GM10847 (cell line): ENCODE measurements around the gene FMN1.

ENCODE experiments used
- POLR2A ChIP-seq: IDR thresholded peaks from 2 replicates; pipeline ENCODE4 v1.6.1; 2011; ENCODE audit not compliant: insufficient read length; ENCODE audit errors: extremely low read depth

The FMN1 gene

DNA sequence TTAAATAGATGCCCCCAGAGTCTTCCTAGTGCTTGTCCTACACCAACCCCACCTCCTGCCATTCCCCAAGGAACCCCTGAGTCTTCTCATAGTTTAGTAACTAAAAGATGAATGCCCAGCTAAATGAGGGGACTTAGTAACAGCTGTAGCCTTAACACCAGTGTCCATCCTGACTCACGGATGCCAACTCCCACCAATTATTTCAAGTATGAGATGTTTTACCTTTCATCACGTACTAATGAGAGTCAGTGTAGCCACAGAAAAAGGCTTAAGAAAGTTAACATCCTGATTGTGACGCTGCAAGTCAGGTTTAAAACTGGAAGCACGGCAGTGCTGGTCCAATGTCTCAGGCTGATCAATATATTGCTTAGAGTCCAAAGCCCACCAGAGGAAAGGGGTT lies 109.9 kb downstream of the FMN1 start:
- no peak for TF ChIP-seq POLR2A

DNA sequence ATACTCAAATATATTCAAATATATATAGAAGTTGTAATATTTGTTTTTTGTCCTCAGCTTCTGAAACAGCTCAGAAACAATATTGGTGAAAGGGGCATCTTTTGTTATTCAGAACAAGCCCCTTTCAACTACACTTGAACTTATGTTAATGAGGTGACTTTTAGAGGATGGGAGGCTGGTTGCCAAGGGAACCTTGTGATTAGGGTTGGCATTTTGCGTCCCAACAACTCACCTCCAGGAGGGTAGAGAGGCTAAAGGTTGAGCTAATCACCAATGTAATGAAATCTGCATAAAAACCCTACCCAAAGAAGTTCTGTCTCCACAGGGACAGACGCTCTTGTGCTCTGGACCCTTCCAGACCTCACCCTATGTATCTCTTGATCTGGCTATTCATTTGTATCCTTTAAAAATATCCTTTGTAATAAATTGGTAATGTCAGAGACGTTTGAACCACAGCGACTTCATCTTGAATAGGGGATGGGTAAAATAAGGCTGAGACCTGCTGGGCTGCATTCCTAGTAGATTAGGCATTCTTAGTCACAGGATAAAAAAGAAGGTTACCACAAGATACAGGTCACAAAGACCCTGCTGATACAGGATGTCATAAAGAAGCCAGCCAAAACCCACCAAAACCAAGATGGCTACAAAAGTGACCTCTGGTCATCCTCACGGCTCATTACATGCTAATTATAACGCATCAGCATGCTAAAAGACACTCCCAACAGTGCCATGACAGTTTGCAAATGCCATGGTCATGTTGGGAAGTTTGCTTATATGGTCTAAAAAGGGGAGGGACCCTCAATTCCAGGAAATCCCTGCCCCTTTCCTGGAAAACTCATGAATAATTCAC lies 111.1 kb downstream of the FMN1 start:
- no peak for TF ChIP-seq POLR2A

DNA sequence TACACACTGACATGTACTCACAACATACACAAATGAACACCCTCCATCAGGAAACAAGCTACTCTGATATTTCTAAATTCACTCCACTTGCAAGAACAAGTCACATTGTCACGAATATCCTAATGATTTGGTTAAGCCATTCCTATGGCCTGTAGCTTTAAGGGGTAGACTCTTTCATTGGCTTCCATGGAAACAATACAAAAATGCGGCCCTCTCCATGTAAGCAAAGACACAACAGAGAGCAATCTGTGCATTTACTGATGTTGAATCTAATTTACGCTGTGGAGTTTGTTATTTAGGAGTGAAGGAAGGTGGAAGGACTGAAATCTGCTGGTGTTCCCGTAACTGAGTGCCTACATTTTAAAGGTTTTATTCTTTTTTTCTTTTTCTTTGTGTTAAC lies 114.5 kb downstream of the FMN1 start:
- TF ChIP-seq POLR2A = no peak

DNA sequence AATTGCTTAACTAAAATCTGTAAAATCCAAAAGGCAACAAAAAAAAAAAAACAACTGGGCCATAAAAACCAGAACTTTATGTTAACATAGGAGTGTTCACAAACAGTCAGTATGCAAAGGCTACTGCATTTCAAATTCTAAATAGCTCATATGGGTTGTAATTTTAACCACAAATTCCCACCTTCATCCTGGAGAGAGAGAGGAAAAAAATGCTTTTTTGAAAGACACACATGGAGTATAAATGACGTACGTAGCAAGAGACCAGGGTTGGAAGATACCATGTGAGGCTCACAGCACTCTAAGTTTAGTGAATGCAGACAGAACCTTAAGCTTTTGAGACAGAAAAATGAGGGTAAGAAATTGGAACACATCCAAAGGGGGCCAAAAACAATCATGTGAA lies 115.9 kb downstream of the FMN1 start:
- TF ChIP-seq POLR2A = no peak

DNA sequence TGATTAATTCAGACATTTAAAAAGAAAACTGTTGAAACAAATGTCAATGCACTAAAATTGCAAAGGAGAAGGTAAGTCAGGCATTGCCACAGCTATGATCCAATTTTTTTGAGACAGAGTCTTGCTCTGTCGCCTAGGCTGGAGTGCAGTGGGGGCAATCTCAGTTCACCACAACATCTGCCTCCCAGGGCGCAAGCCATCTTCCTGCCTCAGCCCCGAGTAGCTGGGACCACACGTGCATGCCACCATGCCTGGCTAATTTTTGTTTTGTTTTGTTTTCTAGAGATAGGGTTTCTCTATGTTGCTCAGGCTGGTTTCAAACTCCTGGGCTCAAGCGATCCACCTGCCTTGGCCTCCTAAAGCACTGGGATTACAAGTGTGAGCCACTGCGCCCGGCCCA lies 117.6 kb downstream of the FMN1 start:
- no peak for TF ChIP-seq POLR2A

DNA sequence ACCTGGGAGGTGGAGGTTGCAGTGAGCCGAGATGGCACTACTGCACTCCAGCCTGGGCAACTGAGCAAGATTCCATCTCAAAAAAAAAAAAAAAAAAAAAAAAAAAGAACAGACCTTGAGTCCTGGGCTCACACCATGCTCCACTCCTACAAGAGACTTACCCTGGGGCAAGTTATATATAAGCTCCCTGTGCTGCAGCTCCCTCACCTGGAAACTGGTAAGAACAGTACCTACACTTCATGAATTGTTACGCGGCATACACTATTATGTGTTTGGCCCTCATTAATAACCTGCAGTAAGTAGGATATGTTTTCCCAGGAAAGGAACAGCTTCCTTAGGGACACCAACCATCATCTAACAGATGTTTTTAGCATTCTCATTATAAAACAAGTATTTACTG lies 119.6 kb downstream of the FMN1 start:
- TF ChIP-seq POLR2A = no peak

DNA sequence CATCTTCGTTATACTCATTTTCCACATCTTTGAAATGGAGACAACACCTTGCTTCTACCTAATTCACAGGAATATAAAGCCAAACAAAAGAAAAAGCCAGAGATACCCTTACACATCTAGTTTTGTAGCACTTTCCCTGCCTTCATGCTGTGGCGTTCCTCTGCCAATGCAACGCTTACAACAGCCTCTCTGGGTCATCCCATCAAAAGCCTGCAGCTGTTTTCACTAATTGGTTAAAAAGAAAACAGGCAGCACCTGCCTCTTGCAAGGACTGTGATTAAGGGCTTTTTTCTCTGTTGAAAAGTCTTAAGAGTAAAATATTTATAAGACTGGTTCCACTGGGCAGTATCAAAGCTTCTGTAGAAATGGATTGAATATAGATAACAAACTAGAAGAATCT lies 120.3 kb downstream of the FMN1 start:
- no peak for TF ChIP-seq POLR2A

DNA sequence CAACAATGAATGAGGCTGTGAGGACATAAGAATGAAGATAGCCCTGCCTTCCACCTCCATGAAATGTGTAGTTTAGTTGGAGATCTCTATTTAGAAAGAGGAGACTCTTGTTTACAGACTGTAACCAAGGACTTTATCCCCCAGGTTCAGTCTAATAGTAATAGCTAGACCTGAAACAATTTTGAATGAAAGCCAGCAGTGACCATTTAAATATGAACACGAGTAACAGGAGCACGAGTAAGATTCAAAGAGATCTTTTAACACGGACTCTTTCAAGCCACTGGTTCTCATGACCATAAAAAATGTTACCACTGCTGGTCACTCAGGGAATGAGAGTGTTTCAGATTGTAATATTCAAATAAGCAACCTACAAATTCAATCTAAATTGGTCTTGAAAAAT lies 123.1 kb downstream of the FMN1 start:
- no peak for TF ChIP-seq POLR2A

DNA sequence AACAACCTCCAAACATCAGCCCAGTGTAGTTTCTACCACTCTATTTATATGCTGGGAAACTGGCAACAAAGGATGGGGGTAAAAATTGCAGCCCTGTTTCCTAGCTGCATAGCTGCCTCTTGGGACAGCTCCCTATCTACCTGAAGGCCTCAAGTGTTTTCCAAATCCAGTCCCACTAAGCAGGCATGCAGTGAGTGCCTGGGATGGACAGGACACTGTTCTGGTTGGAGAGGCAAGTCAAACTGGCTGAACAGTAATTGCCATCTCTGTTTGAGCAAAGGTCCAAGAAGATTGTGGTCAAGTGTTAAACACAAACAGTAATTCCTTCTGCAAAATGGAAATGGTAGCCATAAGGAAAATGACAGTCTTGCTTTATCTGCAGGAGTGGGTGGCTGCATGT lies 125.4 kb downstream of the FMN1 start:
- no peak for TF ChIP-seq POLR2A

DNA sequence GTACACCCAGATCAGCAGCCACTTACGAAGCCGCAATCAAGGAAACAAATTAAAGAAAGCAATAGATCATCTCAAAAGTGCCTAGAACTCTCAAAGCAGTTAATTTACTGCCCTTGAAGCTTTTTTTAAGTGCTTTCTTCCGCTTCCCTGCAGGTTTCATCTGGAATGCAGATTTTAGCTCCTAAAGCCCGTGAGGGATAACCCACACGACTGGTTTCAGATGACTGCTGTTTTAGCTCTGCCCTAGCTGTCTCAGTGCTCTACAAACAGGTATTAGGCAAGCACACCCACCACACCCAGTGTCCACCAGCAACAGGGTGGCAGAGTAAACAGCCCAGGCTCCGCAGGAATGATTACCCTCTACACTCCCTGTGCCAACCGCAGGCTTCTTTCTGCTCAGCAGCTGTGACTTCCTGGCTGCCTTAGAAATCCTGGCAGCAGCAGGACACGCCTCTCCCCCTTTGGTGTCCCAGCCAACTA lies 126.0 kb downstream of the FMN1 start:
- no peak for TF ChIP-seq POLR2A

DNA sequence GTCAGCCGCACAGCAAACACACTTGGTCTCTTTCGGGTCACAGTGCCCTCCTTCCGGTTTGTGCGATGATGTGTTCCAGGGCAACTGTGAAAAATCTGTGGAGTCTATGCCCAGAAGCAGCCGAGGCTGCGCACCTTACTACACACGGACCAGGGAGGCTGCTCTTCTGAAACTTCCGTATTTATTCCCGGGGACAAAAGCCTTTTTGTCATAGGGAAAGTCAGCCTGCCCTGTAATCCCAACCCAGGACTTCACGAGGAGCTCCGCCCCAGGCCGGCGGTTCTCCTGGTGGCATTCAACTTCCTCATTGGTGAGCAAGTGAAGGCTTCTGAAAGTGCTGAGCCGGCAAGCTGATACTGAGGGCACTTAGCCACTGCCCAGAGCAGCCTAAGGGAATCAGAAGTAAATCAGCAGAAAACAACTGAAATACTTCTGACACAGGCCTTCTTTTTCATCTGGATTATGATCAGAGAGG lies 126.5 kb downstream of the FMN1 start:
- TF ChIP-seq POLR2A = no peak

DNA sequence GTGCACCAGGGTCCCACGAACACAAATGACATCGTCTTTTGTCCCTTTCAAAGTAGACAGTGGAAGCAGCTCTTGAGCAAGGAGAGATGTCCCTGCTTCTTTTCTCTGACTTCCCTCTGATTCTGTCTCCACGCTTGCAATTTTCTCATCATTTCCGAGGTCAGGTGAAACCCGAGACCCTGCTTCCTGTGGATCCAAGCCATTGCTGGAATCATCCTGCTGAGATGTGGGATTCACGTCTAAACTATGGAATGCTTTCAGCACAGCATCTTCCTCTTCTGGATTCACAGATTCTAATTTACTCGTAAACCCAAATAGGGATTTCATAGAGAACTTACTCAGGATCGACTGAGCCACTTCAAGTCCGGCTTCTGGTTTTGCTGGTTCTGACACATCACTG lies 127.1 kb downstream of the FMN1 start:
- TF ChIP-seq POLR2A = no peak

DNA sequence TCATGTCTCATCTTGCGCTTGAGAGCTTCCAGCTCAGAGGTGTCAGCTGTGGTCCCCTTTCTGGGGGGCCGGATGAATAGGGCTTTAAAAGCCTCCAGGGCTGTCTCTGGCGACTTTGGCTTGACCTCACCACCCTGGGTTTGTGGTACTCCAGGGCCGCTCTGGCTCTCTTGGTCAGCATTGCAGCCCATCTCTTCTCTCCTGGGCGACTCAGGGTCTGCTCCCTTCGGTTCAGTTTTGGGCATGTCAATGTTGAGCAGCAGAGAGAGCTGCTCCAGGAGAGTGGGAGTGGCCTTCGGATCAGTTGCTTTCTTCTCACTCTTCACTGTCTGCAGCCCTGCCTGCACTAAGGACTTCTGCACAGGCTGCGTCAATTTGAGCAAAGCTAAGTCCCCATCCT lies 127.9 kb downstream of the FMN1 start:
- no peak for TF ChIP-seq POLR2A

DNA sequence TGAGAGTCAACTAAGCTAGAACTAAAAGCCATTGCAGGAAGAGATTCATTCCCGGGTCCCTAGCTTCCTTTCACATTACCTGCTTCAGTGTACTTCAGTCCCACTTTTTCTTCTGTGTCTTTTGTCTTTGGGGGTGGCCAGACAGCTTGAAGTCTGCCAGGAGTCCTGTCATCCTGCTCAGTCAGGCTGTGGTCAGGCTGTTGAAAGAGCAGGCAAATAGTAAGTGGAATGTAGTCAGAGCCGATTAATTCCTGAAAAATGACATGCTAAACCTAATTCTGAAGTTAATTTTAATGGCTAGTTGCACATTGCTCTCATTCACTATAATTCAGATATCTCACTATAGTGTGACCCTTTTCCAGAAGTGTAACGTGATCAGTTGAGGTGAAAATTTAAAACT lies 129.6 kb downstream of the FMN1 start:
- TF ChIP-seq POLR2A = no peak

DNA sequence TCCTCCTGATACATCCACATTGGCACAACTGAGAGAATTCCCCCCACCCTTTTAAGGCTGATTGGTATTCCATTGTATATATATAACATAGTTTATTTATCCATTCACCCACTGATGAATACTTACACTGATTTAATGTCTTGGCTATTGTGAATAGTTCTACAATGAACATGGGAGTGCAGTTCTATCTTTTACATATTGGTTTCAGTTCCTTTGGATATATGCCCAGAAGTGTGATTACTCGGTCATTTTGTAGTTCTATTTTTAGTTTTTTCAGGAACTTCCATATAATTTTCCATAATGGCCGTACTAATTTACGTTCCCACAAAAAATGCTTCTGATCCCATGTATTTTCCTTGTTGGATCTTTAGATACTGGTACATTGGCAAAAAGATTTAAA lies 135.3 kb downstream of the FMN1 start:
- no peak for TF ChIP-seq POLR2A

DNA sequence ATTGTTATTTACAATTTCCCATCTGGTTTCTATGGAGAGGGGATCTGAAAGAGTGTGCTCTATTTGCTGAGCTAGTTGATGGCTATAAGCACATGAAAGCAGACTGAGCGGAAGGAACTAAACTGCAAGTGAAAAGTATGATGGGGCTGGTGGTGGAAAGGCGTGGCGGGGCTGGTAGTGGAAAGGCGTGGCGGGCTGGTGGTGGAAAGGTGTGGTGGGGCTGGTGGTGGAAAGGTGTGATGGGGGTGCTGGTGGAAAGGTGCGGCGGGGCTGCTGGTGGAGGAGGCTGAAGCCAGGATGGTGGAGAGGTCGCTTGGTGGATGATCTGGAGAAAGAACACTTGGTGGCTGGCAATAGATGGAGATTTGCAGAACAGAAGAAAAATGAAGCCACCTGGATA lies 136.7 kb downstream of the FMN1 start:
- TF ChIP-seq POLR2A = no peak

DNA sequence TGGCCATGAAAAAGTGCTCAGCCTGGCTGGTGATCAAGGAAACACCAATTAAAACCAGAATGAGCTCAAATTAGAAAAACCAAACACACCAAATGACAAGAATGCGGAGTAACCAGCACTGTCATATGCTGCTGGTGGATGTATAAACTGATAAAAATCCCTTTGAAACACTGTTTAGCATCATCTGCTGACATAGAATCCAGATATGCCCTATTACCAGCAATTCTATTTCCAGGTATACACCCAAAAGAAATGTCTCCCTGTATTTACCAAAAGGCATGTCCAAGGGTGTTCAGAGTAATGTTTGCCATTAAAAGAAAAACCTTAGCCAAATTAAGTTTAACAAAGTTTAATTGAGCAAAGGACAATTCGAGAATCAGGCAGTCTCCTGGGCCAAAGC lies 138.6 kb downstream of the FMN1 start:
- TF ChIP-seq POLR2A = no peak
